Natural killer cell (primary cell): ENCODE data around the gene ALDOB. TPM values are rescaled to one million over a fixed set of nuclear protein-coding genes. Genes with fewer than 3 reads are reported as not detected.

Source experiments
- ATAC-seq, 3 donors: fragments of 150-1000 bp in 2 of 3; fragments of 200-7000 bp in 1 of 3; cut with Tn5 transposase; 1 replicate in 1 of 3; 2 replicates in 2 of 3; pipeline ENCODE4 v1.10.0; 2021; ENCODE audit warnings: mild to moderate bottlenecking in 2 of 3, moderate library complexity in 2 of 3
- DNase-seq, 2 donors: peaks; one replicate each; pipeline versions ENCODE4 v3.0.0 to v3.0.0-alpha.2; 2013 to 2021; ENCODE audit warnings: mixed read lengths in 1 of 2
- H3K27ac ChIP-seq: one replicate; pipeline ENCODE4 v1.5.1; 2013; ENCODE audit warnings: mild to moderate bottlenecking, low read length
- H3K27me3 ChIP-seq: one replicate; pipeline ENCODE4 v1.6.1; 2013; ENCODE audit warnings: low read length; ENCODE audit not compliant: control insufficient read depth, insufficient read depth
- H3K36me3 ChIP-seq: one replicate; pipeline ENCODE4 v1.6.1; 2013; ENCODE audit warnings: low read length; ENCODE audit not compliant: control insufficient read depth, insufficient read depth
- H3K4me1 ChIP-seq: one replicate; pipeline ENCODE4 v1.6.1; 2013; ENCODE audit warnings: low read length; ENCODE audit not compliant: control insufficient read depth, insufficient read depth
- H3K4me3 ChIP-seq: one replicate; pipeline ENCODE4 v1.5.1; 2013; ENCODE audit warnings: low read length
- H3K9me3 ChIP-seq: one replicate; pipeline ENCODE4 v1.6.1; 2013; ENCODE audit warnings: low read length; ENCODE audit not compliant: control insufficient read depth, insufficient read depth
- H3K27ac Mint-ChIP-seq, 2 donors: one replicate each; pipeline ENCODE4 v1.8.0; 2022; ENCODE audit warnings: mild to moderate bottlenecking in 2 of 2, mixed read lengths in 2 of 2, moderate library complexity in 1 of 2
- H3K27me3 Mint-ChIP-seq, 2 donors: one replicate each; pipeline ENCODE4 v1.8.0; 2022; ENCODE audit warnings: low read depth in 2 of 2, mixed read lengths in 2 of 2
- H3K36me3 Mint-ChIP-seq: one replicate; pipeline ENCODE4 v1.8.0; 2022; ENCODE audit warnings: mixed read lengths
- H3K4me1 Mint-ChIP-seq, 2 donors: one replicate each; pipeline ENCODE4 v1.8.0; 2022; ENCODE audit warnings: mixed read lengths in 2 of 2
- H3K4me3 Mint-ChIP-seq: one replicate; pipeline ENCODE4 v1.8.0; 2022; ENCODE audit warnings: mild to moderate bottlenecking, moderate library complexity, mixed read lengths
- H3K9me3 Mint-ChIP-seq, 2 donors: one replicate each; pipeline ENCODE4 v1.8.0; 2022; ENCODE audit warnings: mixed read lengths in 2 of 2
- WGBS: methylation state at CpG from one replicate; pipeline ENCODE4 v1.1.7; 2013; ENCODE audit warnings: missing lambda C conversion rate; ENCODE audit not compliant: insufficient coverage; 5-methylcytosine and 5-hydroxymethylcytosine counted together
- intact Hi-C: fragments of 100-400 bp; cut with micrococcal nuclease; formaldehyde crosslinking; loops from one replicate; pipeline ENCODE4 v1.14.2; 2022
- total RNA-seq, 4 donors: library from RNA; stranded (reverse); fragments of 120-200 nt in 1 of 4; gene quantifications; one replicate each; pipeline versions ENCODE4 v1.2.3 to v1.2.4, GENCODE V29; 2013 to 2022
- TF ChIP-seq, protein P1 (sequence below): fragments of 200-600 bp; IDR thresholded peaks from one replicate; pipeline ENCODE4 v1.8.0; 2022; ENCODE audit warnings: antibody characterized with exemption

Gene ALDOB
- total RNA-seq, 3 donors from 2014 or later (not counting 1 experiment from before 2014, with no cell fraction given), result not detected

DNA sequence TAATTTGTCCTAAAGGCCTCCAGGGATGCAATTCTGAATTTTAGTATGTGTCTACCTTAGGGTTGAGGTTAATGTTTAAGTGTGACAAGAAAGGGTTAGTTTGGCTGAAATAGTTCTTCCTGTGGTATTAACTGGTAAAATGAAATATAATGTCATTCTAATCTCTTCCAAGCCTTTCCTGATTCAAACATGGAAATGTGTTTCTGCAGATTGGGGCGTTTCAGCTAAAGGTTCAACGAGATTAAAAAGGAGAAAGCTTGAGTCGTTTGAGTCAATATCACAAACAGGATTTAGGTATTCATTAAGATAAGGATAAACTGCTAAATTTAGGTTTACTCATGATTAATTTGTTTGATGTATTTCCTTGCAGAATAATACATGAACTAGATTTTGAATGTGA, 34.4 kb upstream of the ALDOB start:
- Histone ChIP-seq H3K36me3 (no peaks in the 10 kb centered on the region), H3K9me3 (no peaks in the 10 kb centered on the region), H3K27me3 (peaks cover 3% of the 10 kb centered on the region), H3K4me3 (no peak overlapping the region), H3K27ac (no peak overlapping the region), H3K4me1 (no peaks in the 10 kb centered on the region)
- Mint-ChIP-seq H3K27me3 (peaks cover 15 to 24% of the 10 kb centered on the region in 2 donors), H3K9me3 (no peaks in the 10 kb centered on the region), H3K27ac (no peak overlapping the region), H3K4me1 (no peaks in the 10 kb centered on the region), H3K4me3 (no peak overlapping the region), H3K36me3 (no peaks in the 10 kb centered on the region)
- no peak for DNase-seq
- no peak for ATAC-seq
- intact Hi-C loops, result no loop called here
- TF ChIP-seq, protein P1, sequence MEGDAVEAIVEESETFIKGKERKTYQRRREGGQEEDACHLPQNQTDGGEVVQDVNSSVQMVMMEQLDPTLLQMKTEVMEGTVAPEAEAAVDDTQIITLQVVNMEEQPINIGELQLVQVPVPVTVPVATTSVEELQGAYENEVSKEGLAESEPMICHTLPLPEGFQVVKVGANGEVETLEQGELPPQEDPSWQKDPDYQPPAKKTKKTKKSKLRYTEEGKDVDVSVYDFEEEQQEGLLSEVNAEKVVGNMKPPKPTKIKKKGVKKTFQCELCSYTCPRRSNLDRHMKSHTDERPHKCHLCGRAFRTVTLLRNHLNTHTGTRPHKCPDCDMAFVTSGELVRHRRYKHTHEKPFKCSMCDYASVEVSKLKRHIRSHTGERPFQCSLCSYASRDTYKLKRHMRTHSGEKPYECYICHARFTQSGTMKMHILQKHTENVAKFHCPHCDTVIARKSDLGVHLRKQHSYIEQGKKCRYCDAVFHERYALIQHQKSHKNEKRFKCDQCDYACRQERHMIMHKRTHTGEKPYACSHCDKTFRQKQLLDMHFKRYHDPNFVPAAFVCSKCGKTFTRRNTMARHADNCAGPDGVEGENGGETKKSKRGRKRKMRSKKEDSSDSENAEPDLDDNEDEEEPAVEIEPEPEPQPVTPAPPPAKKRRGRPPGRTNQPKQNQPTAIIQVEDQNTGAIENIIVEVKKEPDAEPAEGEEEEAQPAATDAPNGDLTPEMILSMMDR, result no peak
- 57% methylated on average over 3 of the region's 3 CpGs for WGBS

DNA sequence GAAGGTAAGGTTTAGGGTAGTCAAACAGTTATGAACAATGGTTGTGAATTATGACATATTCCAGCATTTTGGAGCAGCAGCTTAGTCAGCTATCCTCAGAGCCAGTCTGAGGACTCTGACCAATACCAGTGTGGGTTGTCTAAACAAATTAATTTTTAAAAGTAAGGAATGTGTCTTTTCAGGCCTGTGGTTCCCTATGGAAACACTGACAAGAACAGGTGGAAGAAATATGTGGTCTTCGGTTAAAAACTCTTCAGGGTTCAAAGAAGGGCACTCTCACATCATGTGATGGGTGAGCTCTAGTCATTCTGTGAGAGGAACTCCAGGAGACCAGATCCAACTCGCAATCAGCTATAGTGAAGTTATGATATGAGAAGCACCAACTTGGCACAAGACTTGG, 33.5 kb upstream of the ALDOB start:
- TF ChIP-seq, protein P1, result no peak
- intact Hi-C loops, result no loop called here
- H3K27me3 ChIP-seq, result peaks cover 3% of the 10 kb centered on the region
- WGBS, result 68% methylated on average over 2 of the region's 2 CpGs
- Mint-ChIP-seq H3K4me1 (no peaks in the 10 kb centered on the region), H3K36me3 (no peaks in the 10 kb centered on the region), H3K9me3 (no peaks in the 10 kb centered on the region), H3K27ac (no peak overlapping the region), H3K27me3 (peaks cover 17 to 34% of the 10 kb centered on the region in 2 donors), H3K4me3 (no peak overlapping the region)
- H3K27ac ChIP-seq, result no peak overlapping the region
- no peaks in the 10 kb centered on the region for H3K4me1 ChIP-seq
- ATAC-seq (no peak), DNase-seq (no peak)
- H3K9me3 ChIP-seq, result no peaks in the 10 kb centered on the region
- H3K36me3 ChIP-seq, result no peaks in the 10 kb centered on the region
- no peak overlapping the region for H3K4me3 ChIP-seq

- H3K9me3 ChIP-seq, result no peaks in the 10 kb centered on the region
- ATAC-seq, result no peak
- no peak overlapping the region for H3K27ac ChIP-seq
- Mint-ChIP-seq H3K36me3 (no peaks in the 10 kb centered on the region), H3K27ac (no peak overlapping the region), H3K27me3 (peaks cover 15 to 29% of the 10 kb centered on the region in 2 donors), H3K4me1 (no peaks in the 10 kb centered on the region), H3K4me3 (no peak overlapping the region), H3K9me3 (no peaks in the 10 kb centered on the region)
- TF ChIP-seq, protein P1, result no peak
- no peak for DNase-seq
- H3K27me3 ChIP-seq, result peaks cover 3% of the 10 kb centered on the region
- no peak overlapping the region for H3K4me3 ChIP-seq
- intact Hi-C loops, result no loop called here
- no peaks in the 10 kb centered on the region for H3K36me3 ChIP-seq
- H3K4me1 ChIP-seq, result no peaks in the 10 kb centered on the region
- 90% methylated on average over 1 of the region's 1 CpG for WGBS
Measured at GRCh38 chr9:101468116-101468515, 32.5 kb upstream of the ALDOB start.

GRCh38 chr9:101467690-101468089, 32.1 kb upstream of the ALDOB start:
- peaks cover 19 to 32% of the 10 kb centered on the region in 2 donors for H3K27me3 Mint-ChIP-seq
- DNase-seq (no peak), ATAC-seq (no peak)
- H3K27ac Mint-ChIP-seq, result no peak overlapping the region
- H3K36me3 ChIP-seq, result no peaks in the 10 kb centered on the region
- TF ChIP-seq, protein P1, result no peak
- no peak overlapping the region for H3K4me3 ChIP-seq
- intact Hi-C loops, result no loop called here
- H3K4me1 Mint-ChIP-seq, result no peaks in the 10 kb centered on the region
- no peaks in the 10 kb centered on the region for H3K36me3 Mint-ChIP-seq
- H3K4me1 ChIP-seq, result no peaks in the 10 kb centered on the region
- 90% methylated on average over 2 of the region's 3 CpGs for WGBS
- H3K9me3 Mint-ChIP-seq, result no peaks in the 10 kb centered on the region
- peaks cover 3% of the 10 kb centered on the region for H3K27me3 ChIP-seq
- H3K4me3 Mint-ChIP-seq, result no peak overlapping the region
- no peak overlapping the region for H3K27ac ChIP-seq
- no peaks in the 10 kb centered on the region for H3K9me3 ChIP-seq
